GM04503 (cell line): ENCODE results near the gene ORC4.
A peak's percentile ranks its signal among the peaks of the same experiment; 100 is the strongest.

ENCODE experiments used
- DNase-seq: peaks from one replicate; pipeline ENCODE4 v3.0.0-alpha.2; 2012; ENCODE audit warnings: low read depth

ORC4 gene

DNA sequence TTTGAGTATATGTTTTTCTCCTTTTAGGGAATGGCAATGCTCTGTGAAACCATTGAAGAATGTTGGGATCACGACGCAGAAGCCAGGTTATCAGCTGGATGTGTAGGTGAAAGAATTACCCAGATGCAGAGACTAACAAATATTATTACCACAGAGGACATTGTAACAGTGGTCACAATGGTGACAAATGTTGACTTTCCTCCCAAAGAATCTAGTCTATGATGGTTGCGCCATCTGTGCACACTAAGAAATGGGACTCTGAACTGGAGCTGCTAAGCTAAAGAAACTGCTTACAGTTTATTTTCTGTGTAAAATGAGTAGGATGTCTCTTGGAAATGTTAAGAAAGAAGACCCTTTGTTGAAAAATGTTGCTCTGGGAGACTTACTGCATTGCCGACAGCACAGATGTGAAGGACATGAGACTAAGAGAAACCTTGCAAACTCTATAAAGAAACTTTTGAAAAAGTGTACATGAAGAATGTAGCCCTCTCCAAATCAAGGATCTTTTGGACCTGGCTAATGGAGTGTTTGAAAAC is 93.4 kb downstream of the ORC4 start:
- DNase-seq = no peak

DNA sequence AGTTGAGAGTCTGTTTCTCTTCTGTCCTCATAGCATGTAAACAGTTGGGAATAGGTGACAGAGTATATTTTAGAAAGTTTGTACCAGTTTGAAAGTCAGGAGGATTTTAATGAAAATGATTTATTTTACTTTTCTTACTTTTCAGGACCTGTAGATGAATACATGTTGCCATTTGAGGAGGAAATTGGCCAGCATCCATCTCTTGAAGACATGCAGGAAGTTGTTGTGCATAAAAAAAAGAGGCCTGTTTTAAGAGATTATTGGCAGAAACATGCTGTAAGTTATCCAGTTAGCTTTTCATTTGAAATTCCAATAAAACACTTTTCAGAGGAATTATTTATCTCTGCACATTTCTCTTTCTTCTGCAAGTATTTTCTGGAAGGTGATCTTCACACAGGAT is 94.7 kb downstream of the ORC4 start:
- DNase-seq = no peak

DNA sequence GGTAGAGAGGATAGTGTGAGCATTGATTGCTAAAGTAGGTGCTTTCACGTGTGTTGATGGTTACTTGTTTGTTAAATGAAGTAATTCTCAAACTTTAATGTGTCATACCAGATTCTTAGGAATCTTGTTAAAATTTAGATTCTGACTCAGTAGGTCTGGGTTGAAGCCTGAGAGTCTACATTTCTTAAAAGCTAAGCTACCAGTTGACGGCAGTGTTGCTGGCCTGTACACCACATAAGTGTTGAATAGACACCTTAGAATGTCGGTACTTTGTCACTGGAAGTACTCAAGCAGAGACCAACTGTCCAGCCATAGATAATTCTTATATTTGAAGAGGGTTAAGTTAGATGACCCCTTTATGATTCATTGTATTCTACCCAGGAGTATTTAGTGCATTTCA is 95.9 kb downstream of the ORC4 start:
- no peak for DNase-seq

DNA sequence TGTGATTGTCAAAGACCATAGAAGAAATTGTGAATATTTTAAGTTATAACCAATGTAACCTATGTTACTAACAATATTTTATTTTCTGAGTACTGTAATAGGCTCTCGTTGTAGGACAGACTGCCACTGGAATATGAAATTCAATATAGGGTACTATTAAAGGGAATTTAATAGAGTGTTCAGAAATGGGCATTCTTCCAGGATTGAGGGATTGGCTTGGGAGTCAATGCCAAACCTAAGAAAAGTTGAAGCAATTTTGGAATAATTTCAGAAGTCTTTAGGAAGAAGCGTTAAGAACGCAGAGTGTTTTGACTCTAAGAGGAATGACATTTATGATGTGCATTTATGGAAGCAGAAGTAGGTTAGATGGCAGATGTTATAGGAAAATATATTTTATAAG is 96.7 kb downstream of the ORC4 start:
- DNase-seq = no peak

DNA sequence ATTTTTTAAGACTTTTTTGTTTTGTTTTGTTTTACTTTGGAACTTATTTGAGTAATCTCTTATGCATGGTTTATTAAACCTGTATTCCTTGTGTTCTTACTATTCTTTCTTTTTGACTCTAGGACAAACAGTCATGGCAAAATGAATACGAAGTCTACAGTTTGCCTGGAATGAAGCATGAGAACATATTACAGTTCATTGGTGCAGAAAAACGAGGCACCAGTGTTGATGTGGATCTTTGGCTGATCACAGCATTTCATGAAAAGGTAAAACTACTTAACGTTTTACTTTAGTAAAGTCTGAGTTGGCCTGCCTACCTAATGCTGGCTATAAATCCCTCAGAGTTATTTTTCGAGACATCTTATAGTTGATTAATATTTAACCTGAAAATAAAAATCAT is 103.4 kb downstream of the ORC4 start:
- no peak for DNase-seq

DNA sequence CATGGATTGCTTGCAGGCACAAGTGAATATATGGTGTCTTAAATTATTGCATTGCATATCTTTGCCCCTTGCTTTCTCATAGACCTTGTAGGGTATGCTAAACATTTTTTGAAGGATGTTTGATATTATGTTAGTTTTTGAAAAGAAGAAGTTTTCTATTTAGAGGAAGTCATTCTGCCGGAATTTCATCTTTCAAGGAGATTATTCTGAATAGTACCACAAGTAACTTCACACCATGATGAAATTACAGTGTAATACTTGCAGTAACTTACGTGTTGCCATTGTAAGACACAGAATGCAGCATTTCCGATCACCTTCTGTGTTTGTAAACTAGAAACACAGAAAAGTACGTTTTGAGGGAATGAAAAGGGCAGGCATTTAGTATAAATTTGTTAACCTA is 103.8 kb downstream of the ORC4 start:
- DNase-seq = no peak

DNA sequence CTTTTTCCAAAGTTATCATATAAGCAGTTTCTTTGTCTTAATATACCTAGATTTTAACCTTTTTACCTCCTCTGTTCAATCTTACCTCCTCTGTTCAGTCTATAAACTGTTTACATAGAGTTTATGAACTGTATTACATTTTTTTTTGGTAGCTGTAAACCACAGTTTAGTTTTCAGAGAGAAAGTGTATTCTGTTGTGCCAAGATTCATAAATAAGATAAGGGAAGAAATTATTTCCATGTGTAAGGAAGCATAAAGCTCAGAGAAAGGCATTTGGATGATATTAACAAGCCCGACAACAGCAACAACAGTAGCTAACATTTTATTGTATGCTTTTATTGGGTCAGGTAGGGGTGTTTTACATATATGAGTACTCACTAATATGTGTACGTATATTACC is 104.5 kb downstream of the ORC4 start:
- DNase-seq = no peak

DNA sequence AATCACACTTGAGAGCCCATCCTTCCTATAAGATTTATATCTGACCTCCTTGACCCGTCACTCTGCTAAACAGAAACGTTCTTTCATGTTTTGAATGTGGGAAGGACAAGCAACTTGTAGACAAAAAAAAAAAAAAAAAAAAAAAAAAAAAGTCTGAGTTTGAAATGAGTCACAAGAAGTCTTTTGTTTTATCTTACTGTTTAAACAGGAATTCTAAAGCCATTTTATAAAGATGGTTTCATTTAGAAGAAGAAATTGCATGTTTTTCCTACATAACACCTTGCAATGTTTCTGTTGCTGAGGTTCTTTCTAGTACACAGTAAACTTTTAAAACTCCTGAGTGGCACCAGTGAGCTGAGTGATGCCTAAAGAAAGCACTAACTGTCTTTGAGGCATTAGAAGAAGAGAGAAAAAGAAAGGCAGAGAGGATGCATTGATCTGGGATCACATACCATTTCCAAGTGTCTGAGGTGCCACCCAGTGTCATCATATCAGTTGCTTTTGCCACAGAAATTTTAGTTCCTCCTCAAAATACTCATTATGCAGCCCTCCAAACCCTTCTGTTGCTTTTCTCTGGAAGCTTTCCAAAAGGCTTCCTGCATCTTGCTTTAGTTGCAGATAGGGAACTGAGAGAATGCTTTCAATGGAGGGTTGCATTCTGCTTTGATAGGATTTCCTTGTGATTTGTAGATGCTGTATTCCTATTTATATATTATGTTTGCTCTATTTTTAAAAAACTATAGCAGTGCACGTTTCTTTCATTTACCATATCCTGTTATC is 106.6 kb downstream of the ORC4 start:
- DNase-seq = no peak

DNA sequence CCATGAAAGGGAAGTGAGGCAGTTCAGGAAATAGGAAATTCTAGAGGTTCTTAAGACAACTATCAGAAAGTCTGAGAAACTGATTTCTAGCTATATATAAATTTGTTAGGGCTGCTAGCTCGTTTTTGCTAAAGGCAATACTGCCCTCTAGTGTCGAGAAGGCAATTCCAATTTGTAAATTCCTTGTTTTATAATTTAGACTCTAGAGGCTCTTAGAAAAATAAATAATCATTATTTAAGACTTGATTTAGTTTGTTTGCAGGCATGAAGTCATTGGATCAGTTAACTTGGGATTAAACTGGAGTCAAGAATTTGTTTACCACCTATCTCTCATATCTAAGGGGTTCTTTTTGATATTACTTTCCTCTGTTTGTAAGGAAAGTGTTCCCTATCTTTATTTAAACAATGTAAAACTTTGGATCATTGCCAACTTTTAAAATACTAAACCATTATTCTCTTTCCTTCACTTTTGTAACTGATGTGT is 109.5 kb downstream of the ORC4 start:
- peak; percentile 21 for DNase-seq

DNA sequence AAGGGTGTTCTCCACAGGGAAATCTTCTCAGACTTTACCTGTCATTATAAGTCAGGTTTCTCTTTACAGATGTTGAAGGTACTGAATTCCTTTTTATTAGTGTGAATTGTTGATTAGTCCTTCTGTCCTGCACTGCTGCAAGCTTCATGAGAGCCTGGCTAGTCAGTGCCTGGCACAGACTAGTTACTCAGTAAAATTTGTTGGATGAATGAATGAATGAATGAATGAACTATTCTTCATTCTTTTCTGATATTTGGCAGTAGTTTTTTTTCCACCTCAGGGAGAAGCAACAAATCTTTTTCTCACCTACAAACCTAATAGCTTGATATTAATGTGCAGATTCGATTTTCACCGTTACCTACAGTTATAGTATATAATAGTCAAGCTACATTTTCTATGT is 111.4 kb downstream of the ORC4 start:
- DNase-seq = no peak

DNA sequence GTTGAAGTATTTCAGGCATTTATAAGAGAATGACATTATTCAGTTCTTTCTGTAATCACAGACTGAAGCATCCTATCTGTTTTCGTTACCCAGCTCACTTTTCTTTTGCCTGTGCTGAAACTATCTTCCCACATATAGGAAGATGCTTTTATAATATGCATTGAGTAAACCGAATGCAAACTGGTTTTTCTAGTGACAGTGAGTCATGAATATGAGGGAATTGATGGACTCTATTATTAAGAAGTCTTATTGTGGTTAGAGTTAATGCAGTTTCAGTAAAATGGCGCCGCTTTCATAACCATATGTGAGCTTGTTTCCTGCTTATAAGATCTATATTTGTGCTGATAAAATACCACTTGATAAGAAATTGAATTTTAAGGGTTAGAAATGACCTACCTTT is 116.5 kb downstream of the ORC4 start:
- no peak for DNase-seq

DNA sequence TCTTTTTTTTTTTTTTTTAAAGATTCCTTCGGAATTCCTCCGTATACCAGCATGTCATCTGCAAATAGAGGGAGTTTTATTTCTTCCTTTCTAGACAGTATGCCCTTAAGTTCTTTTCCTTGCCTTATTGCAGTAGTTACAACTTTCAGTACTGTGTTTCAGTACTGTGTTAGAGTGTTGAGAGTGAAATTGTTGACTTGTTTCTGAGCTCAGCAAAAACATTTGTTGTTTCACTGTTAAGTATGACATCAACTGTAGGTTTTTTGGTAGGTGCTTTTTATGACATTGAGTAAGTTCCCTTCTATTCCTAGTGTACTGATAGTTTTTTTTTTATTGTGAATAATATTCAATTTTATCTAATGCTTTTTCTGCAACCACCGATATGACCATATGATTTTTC is 131.9 kb downstream of the ORC4 start:
- DNase-seq = no peak

DNA sequence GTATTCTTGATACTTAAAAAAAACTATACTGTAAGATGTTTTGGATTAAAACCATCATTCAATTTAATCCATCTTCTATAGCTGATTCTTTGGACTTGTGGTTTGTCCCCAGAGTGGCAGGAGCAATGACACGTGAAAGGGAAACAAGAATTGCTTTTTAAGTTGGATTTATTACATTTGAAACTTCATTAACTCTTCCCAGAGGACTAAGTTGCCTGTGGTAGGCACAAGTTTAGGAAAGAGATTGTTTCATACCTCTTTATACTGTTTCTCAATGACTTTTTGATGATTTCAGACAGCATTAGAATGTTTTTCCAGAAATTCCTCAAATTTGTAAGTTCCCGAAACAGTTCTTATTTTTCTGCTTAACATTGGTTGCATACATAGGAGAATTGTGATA is 134.4 kb downstream of the ORC4 start:
- no peak for DNase-seq

DNA sequence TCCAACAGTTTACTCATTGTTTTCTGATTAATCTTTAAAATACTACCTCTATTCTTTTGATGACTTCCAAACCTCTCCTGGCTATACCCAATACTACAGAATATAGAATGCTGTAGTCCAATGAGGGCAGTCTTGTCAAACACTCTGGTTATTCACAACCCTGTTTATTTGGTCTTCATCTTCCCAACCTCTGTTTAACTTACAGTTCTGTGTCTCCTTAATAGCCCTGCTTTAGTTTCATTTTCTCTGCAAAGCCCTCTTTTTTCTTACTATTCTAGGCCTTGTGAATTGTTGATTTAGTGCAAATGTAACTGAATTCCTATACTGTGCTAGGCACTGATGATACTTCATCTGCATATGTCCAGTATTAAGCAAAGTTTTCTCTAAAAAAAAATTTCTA is 135.7 kb downstream of the ORC4 start:
- no peak for DNase-seq

DNA sequence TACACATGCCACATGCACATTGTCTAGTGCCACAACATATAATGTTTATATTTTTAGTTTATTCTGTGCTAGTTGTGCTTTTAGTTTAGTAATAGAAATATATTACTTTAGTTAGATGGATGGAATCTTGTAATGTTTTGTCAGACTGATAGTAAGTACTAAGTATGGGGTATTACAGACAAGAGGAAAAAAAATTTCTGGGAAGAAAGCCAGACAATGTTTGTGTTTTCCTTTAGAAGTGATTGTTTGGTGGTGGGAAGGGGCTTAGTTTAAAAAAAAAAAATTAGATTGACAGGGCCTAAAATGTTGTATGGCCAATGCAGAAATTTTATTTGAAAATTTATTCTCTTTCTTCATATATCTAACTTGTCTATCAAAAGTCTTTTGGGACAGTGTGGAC is 137.9 kb downstream of the ORC4 start:
- DNase-seq = no peak
